Progenitor cell of endocrine pancreas (in vitro differentiated cells): ENCODE data around the gene RSRC1. TPM values are rescaled to one million over a fixed set of nuclear protein-coding genes. Genes with fewer than 3 reads are reported as not detected.
"Not testable (repeated sequence)": the region's sequence is repeated elsewhere in the genome, so short reads cannot be mapped to it uniquely, and the experiment has no call there.

Experiments used
- DNase-seq: peaks from one replicate; pipeline ENCODE4 v3.0.0; 2021; ENCODE audit warnings: low spot score; ENCODE audit not compliant: unreplicated experiment
- H3K27ac Mint-ChIP-seq: 2 replicates; pipeline ENCODE4 v1.8.0; 2021; ENCODE audit warnings: mild to moderate bottlenecking, moderate library complexity, mixed read lengths
- H3K27me3 Mint-ChIP-seq: 2 replicates; pipeline ENCODE4 v1.8.0; 2021; ENCODE audit warnings: mixed read lengths
- H3K36me3 Mint-ChIP-seq: 2 replicates; pipeline ENCODE4 v1.8.0; 2022; ENCODE audit warnings: mixed read lengths; ENCODE audit not compliant: insufficient read depth
- H3K4me1 Mint-ChIP-seq: 2 replicates; pipeline ENCODE4 v1.8.0; 2021; ENCODE audit warnings: low read depth, mixed read lengths
- H3K4me3 Mint-ChIP-seq: 2 replicates; pipeline ENCODE4 v1.8.0; 2021; ENCODE audit warnings: low read depth, mild to moderate bottlenecking, moderate library complexity, mixed read lengths
- H3K9me3 Mint-ChIP-seq: 2 replicates; pipeline ENCODE4 v1.8.0; 2021; ENCODE audit warnings: low read depth, mixed read lengths
- total RNA-seq: library from RNA; stranded (reverse); gene quantifications from 2 replicates; pipeline ENCODE4 v1.2.1, GENCODE V29; 2021
- TF ChIP-seq, protein P1 (sequence below): fragments of 200-600 bp; sonication (generic); IDR thresholded peaks from one replicate; pipeline ENCODE4 v1.5.0; 2021; ENCODE audit warnings: antibody characterized with exemption, mild to moderate bottlenecking; ENCODE audit not compliant: unreplicated experiment

RSRC1 gene
- total RNA-seq, 1 donor from 2014 or later, result 50.6 TPM

DNA sequence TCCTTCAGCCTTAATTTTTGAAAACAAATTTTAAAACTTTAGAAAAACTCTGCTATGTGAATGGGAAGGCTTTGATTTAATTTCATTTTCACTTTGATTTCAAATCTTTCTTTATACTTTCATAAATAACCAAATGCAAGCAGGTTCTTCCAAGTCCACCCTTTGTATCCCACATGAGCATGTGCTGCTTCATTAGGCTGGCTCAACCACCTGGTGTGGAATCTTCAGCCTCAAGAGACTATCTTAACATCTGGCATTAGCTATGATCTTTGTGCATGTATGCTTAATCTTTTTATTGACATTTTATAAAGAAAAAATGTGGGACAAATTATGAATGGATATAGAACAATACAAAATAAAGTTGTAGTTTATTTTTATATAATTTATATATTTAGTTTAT is 379.3 kb downstream of the RSRC1 start:
- Mint-ChIP-seq H3K4me1 (peaks cover 12% of the 10 kb centered on the region), H3K9me3 (peaks cover 3% of the 10 kb centered on the region), H3K36me3 (no peaks in the 10 kb centered on the region), H3K27me3 (no peaks in the 10 kb centered on the region), H3K4me3 (no peak overlapping the region), H3K27ac (no peak overlapping the region)
- no peak for DNase-seq
- TF ChIP-seq, protein P1, sequence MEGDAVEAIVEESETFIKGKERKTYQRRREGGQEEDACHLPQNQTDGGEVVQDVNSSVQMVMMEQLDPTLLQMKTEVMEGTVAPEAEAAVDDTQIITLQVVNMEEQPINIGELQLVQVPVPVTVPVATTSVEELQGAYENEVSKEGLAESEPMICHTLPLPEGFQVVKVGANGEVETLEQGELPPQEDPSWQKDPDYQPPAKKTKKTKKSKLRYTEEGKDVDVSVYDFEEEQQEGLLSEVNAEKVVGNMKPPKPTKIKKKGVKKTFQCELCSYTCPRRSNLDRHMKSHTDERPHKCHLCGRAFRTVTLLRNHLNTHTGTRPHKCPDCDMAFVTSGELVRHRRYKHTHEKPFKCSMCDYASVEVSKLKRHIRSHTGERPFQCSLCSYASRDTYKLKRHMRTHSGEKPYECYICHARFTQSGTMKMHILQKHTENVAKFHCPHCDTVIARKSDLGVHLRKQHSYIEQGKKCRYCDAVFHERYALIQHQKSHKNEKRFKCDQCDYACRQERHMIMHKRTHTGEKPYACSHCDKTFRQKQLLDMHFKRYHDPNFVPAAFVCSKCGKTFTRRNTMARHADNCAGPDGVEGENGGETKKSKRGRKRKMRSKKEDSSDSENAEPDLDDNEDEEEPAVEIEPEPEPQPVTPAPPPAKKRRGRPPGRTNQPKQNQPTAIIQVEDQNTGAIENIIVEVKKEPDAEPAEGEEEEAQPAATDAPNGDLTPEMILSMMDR, result no peak

DNA sequence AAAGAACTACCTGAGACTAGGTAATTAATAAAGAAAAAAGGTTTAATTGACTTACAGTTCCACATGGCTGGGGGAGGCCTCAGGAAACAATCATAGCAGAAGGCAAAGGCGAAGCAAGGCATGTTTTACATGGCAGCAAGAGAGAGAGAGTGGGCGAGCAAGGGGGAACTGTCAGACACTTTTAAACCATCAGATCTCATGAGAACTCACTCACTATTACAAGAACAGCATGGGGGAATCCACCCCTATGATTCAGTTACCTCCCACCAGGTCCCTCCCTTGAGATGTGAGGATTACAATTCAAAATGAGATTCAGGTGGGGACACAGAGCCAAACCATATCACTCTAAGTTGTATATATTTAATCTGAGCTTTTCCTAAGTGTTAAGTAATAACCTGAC is 382.1 kb downstream of the RSRC1 start:
- H3K9me3 Mint-ChIP-seq, result peaks cover 3% of the 10 kb centered on the region
- H3K36me3 Mint-ChIP-seq, result no peaks in the 10 kb centered on the region
- DNase-seq, result no peak
- H3K4me1 Mint-ChIP-seq, result peaks cover 3% of the 10 kb centered on the region
- TF ChIP-seq, protein P1, result no peak
- H3K4me3 Mint-ChIP-seq, result no peak overlapping the region
- no peaks in the 10 kb centered on the region for H3K27me3 Mint-ChIP-seq
- H3K27ac Mint-ChIP-seq, result no peak overlapping the region

DNA sequence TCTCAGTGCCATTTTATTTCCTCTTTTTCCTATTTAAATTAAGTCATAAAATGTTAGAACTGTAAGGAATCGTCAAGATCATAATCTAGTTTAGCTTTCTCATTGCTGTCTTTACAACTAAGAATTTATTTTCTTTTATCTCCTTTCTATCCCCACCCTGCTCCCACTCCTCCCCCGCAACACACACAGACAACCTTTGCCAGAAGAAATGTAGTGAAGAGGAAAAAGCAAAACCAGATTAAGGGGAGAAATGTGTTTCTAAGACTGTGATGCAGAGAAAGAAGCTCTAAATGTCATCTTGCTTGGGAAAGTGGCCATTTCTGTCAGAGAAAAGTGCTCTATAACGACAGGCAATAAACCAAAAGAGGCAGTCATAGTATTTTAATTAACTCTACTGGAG is 382.8 kb downstream of the RSRC1 start:
- H3K27me3 Mint-ChIP-seq, result no peaks in the 10 kb centered on the region
- peaks cover 2% of the 10 kb centered on the region for H3K36me3 Mint-ChIP-seq
- DNase-seq, result no peak
- H3K27ac Mint-ChIP-seq, result no peak overlapping the region
- TF ChIP-seq, protein P1, result no peak
- no peak overlapping the region for H3K4me3 Mint-ChIP-seq
- peaks cover 4% of the 10 kb centered on the region for H3K9me3 Mint-ChIP-seq
- H3K4me1 Mint-ChIP-seq, result peaks cover 3% of the 10 kb centered on the region

DNA sequence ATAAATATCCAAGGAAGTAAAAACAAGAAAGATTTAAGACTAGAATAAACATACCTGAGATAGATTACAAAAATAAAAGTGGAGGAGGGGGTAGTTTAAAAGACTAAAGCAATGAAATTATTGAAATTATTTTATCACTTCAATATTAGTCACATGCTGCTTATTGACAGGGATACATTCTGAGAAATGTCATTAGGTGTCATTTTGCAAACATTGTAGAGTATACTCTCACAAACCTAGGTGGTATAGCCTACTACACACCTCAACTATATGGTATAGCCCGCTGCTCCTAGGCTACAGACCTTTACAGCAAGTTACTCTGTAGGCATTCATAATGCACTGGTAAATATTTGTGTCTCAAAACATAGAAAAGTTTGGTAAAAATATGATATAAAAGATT is 384.0 kb downstream of the RSRC1 start:
- TF ChIP-seq, protein P1, result no peak
- no peak overlapping the region for H3K4me3 Mint-ChIP-seq
- no peak for DNase-seq
- H3K4me1 Mint-ChIP-seq, result peaks cover 3% of the 10 kb centered on the region
- peaks cover 11% of the 10 kb centered on the region for H3K36me3 Mint-ChIP-seq
- H3K9me3 Mint-ChIP-seq, result peaks cover 17% of the 10 kb centered on the region
- H3K27me3 Mint-ChIP-seq, result no peaks in the 10 kb centered on the region
- H3K27ac Mint-ChIP-seq, result no peak overlapping the region

DNA sequence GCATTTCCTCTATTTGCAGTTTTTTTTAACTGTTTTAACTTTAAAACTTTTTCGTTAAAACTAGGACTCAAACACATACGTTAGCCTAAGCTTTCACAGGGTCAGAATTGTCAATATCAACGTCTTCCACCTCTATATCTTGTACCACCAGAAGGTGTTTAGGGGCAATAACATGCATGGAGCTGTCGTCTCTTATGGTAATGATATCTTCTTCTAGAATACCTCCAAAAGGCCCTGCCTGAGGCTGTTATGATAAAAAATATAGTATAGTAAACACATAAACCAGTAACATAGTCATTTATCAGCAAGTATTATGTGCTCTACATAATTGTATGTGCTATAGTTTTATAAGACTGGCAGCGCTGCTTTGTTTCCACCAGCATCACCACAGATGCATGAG is 384.8 kb downstream of the RSRC1 start:
- H3K36me3 Mint-ChIP-seq, result peaks cover 13% of the 10 kb centered on the region
- H3K9me3 Mint-ChIP-seq, result peaks cover 21% of the 10 kb centered on the region
- no peak overlapping the region for H3K27ac Mint-ChIP-seq
- no peak overlapping the region for H3K4me3 Mint-ChIP-seq
- DNase-seq, result no peak
- TF ChIP-seq, protein P1, result no peak
- H3K27me3 Mint-ChIP-seq, result no peaks in the 10 kb centered on the region
- peaks cover 3% of the 10 kb centered on the region for H3K4me1 Mint-ChIP-seq

DNA sequence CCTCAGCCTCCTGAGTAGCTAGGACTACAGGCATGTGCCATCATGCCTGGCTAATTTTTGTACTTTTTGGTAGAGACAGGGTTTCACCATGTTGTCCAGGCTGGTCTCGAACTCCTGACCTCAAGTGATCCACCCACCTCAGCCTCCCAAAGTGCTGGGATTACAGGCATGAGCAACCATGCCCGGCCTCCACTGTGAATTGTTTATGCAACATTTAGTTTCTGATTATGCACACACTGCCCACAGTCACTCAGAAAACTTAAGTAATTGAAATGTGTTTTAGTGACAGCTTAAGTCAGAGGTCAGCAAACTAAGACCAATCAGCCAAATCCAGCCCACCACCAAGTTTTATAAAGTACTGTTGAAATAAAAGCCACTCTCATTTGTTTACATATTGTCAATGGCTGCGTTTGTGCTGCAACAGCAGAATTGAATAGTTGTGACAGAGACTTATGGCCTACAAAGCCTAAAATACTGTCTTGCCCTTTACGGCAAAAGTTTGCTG is 385.6 kb downstream of the RSRC1 start:
- H3K4me1 Mint-ChIP-seq, H3K4me3 Mint-ChIP-seq, H3K27me3 Mint-ChIP-seq, H3K27ac Mint-ChIP-seq, DNase-seq: not testable (repeated sequence)
- H3K9me3 Mint-ChIP-seq, result peaks cover 28% of the 10 kb centered on the region
- peaks cover 16% of the 10 kb centered on the region for H3K36me3 Mint-ChIP-seq
